SK-N-MC (cell line): Measurements from ENCODE around the gene USP32.

Experiments used
- DNase-seq: peaks from one replicate; pipeline ENCODE4 v3.0.0-alpha.2; 2011; ENCODE audit warnings: low read depth, low spot score
- H3K27ac ChIP-seq: fragments of 200-600 bp; sonication (generic); 2 replicates; pipeline ENCODE4 v1.5.1; 2016; ENCODE audit warnings: mixed run types
- H3K36me3 ChIP-seq: fragments of 200-600 bp; sonication (generic); 2 replicates; pipeline ENCODE4 v1.6.1; 2017; ENCODE audit warnings: antibody characterized with exemption, low read length, mixed read lengths; ENCODE audit not compliant: insufficient read depth
- H3K4me3 ChIP-seq: fragments of 200-600 bp; sonication (generic); 2 replicates; pipeline ENCODE4 v1.5.1; 2016
- H3K9ac ChIP-seq: fragments of 200-600 bp; sonication (generic); 2 replicates; pipeline ENCODE4 v1.8.0; 2017; ENCODE audit warnings: mixed run types, mixed read lengths; ENCODE audit not compliant: insufficient read length
- H3K9me3 ChIP-seq: fragments of 200-600 bp; sonication (generic); 2 replicates; pipeline ENCODE4 v1.6.1; 2017; ENCODE audit warnings: low read depth, mild to moderate bottlenecking, antibody characterized with exemption, low read length, moderate library complexity, mixed read lengths
- EZH2 ChIP-seq: fragments of 200-600 bp; sonication (generic); IDR thresholded peaks from one replicate; pipeline ENCODE4 v1.6.1; 2017; ENCODE audit warnings: antibody characterized with exemption
- FOXP2 ChIP-seq: optimal IDR thresholded peaks from 2 replicates; pipeline ENCODE3; 2011; ENCODE audit warnings: mild to moderate bottlenecking, moderate library complexity; ENCODE audit not compliant: insufficient read depth; ENCODE audit errors: extremely low read length, control extremely low read depth
- POLR2AphosphoS5 ChIP-seq: IDR thresholded peaks from 2 replicates; pipeline ENCODE4 v1.6.1; 2012; ENCODE audit warnings: mild to moderate bottlenecking, low read depth, low read length, borderline replicate concordance

USP32 gene

GRCh38 chr17:60297760-60298401 lies 94.1 kb downstream of the USP32 start:
- Histone ChIP-seq H3K9ac (no peak overlapping the region), H3K4me3 (no peak overlapping the region), H3K36me3 (peaks cover 13% of the 10 kb centered on the region), H3K9me3 (no peaks in the 10 kb centered on the region), H3K27ac (no peak overlapping the region)
- no peak for DNase-seq
- TF ChIP-seq FOXP2 (no peak), EZH2 (no peak), POLR2AphosphoS5 (no peak)

DNA sequence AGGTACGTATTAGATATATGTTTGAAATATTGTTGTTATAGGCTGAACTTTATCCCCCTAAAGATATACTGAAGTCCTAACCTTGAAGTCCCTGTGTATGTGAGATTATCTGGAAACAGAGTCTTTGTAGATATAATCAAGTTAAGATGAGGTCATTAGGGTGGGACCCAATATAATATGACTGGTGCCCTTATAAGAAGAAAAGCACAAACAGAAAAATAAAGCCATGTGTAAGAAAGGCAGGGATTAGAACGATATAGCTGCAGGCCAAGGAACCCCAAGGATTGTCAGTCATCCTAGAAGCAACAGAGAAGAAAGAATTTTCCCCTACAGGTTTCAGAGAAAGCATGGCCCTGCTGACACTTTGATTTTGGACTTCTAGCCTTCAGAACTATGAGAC lies 95.8 kb downstream of the USP32 start:
- Histone ChIP-seq H3K9ac (no peak overlapping the region), H3K27ac (no peak overlapping the region), H3K36me3 (peaks cover 10% of the 10 kb centered on the region), H3K4me3 (no peak overlapping the region), H3K9me3 (no peaks in the 10 kb centered on the region)
- no peak for DNase-seq
- no peak for TF ChIP-seq POLR2AphosphoS5
- TF ChIP-seq EZH2 = no peak
- TF ChIP-seq FOXP2 = no peak

DNA sequence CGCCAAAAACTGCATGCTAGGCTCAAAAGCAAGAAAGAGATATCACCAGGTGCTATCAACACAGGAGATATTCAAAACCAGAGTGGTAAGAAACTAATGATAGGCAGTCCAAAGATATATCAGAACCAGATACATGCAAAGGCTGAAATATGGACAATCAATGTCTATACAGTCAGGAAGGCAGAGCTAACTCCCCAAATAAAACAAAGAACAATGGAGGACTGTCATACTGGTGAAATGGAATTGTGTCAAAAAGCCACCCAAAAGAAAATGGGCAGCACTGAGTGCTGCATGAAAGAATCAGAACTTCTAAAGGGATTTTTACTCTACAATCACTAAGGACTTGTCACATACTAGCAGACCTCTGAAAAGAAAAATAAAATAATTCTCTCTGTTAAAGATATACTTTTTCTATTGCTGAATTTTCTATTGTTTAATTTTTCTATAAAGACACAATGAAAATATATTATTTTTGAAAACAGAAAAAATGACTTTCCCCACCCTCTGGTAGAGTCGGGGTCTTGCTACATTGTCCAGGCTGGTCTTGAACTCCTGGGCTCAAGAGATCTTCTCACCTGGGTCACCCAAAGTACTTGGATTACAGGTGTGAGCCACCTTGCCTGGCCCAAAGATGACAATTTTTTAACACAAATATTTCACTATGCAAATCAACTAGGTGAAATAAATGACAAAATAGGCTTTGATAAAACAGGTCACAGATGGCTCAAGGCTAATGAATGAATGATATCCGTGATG lies 98.2 kb downstream of the USP32 start:
- no peak overlapping the region for H3K9ac ChIP-seq
- H3K9me3 ChIP-seq = no peaks in the 10 kb centered on the region
- no peak for DNase-seq
- no peak overlapping the region for H3K27ac ChIP-seq
- TF ChIP-seq FOXP2 (no peak), POLR2AphosphoS5 (no peak), EZH2 (no peak)
- peaks cover 5% of the 10 kb centered on the region for H3K36me3 ChIP-seq
- no peak overlapping the region for H3K4me3 ChIP-seq

DNA sequence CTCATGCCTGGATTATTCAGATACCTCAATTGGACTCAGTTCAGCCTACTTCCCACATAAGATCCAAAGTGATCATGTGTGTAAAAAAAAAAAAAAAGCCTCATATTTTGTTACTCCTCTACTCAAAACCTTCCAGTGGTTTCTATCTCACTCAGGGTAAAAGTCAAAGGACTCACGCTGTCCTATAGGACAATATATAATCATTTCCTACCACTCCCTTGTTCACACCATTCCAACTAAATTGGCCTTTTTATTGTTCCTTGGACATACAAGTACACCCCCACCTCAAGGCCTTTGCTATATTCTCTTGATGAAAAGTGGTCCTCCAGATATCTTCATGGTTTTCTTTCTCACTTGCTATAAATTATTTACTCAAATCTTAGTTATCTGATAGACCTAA lies 99.2 kb downstream of the USP32 start:
- Histone ChIP-seq H3K27ac (no peak overlapping the region), H3K36me3 (peaks cover 5% of the 10 kb centered on the region), H3K9me3 (no peaks in the 10 kb centered on the region), H3K9ac (no peak overlapping the region), H3K4me3 (no peak overlapping the region)
- no peak for TF ChIP-seq POLR2AphosphoS5
- no peak for TF ChIP-seq EZH2
- no peak for TF ChIP-seq FOXP2
- DNase-seq = no peak

DNA sequence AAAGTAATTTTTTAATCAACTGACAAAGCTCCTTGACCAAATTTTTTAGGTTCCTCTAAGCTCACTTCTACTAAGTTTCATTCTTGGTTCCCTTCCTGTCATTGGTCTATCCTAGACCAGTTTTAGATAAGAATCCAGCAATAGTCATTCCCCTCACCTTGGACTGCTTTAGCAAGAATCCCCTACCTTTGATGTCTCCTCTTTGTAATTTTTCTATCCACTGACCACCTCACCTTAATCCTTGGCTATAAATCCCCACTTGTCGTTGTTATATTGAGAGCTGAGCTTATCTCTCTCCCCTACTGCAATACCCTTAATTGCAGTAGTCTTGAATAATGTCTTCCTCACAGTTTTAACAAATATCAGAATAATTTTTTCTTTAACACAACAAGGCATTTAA lies 107.2 kb downstream of the USP32 start:
- Histone ChIP-seq H3K36me3 (peaks cover 5% of the 10 kb centered on the region), H3K4me3 (no peak overlapping the region), H3K27ac (no peak overlapping the region), H3K9me3 (no peaks in the 10 kb centered on the region), H3K9ac (no peak overlapping the region)
- TF ChIP-seq POLR2AphosphoS5 (no peak), EZH2 (no peak), FOXP2 (no peak)
- no peak for DNase-seq

DNA sequence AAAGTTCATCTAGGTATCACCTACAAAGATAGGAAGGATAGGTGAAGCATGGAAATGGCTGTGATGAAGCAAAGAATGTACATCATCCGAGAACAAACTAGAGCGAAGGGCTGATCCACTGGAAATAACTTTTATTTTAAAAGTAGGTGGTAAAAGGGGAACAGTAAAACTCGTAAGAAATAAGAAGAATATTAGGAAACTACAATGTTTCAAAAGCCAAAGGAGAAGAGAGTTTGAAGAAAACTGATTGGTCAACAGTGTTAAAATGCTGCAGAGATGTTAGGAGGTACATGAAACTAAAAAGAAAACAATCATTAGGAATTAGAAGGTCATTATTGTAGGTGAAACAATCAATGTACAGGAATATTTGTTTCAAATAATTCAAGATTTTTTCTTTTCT lies 108.1 kb downstream of the USP32 start:
- TF ChIP-seq EZH2 (no peak), FOXP2 (no peak), POLR2AphosphoS5 (no peak)
- no peak overlapping the region for H3K4me3 ChIP-seq
- H3K27ac ChIP-seq = no peak overlapping the region
- peaks cover 5% of the 10 kb centered on the region for H3K36me3 ChIP-seq
- DNase-seq = no peak
- no peak overlapping the region for H3K9ac ChIP-seq
- H3K9me3 ChIP-seq = no peaks in the 10 kb centered on the region

GRCh38 chr17:60280673-60281072 lies 111.3 kb downstream of the USP32 start:
- TF ChIP-seq POLR2AphosphoS5 (no peak), EZH2 (no peak), FOXP2 (no peak)
- DNase-seq = no peak
- Histone ChIP-seq H3K9me3 (no peaks in the 10 kb centered on the region), H3K4me3 (no peak overlapping the region), H3K36me3 (no peaks in the 10 kb centered on the region), H3K27ac (no peak overlapping the region), H3K9ac (no peak overlapping the region)

GRCh38 chr17:60278237-60278636 lies 113.7 kb downstream of the USP32 start:
- Histone ChIP-seq H3K36me3 (no peaks in the 10 kb centered on the region), H3K27ac (no peak overlapping the region), H3K4me3 (no peak overlapping the region), H3K9me3 (no peaks in the 10 kb centered on the region), H3K9ac (no peak overlapping the region)
- TF ChIP-seq FOXP2 = no peak
- no peak for TF ChIP-seq POLR2AphosphoS5
- TF ChIP-seq EZH2 = no peak
- no peak for DNase-seq
